PC-3 (cell line): ENCODE results near the gene EARS2.

Source experiments
- CTCF ChIP-seq: fragments of 300-600 bp; sonication (generic); conservative IDR thresholded peaks from 2 replicates; pipeline ENCODE4 v1.5.1; 2017; ENCODE audit warnings: antibody characterized with exemption, low read depth, mild to moderate bottlenecking, low read length
- EZH2 ChIP-seq: fragments of 300-600 bp; sonication (generic); IDR thresholded peaks from one replicate; pipeline ENCODE4 v1.6.1; 2017; ENCODE audit warnings: antibody characterized with exemption, mild to moderate bottlenecking, low read length; ENCODE audit not compliant: unreplicated experiment

DNA sequence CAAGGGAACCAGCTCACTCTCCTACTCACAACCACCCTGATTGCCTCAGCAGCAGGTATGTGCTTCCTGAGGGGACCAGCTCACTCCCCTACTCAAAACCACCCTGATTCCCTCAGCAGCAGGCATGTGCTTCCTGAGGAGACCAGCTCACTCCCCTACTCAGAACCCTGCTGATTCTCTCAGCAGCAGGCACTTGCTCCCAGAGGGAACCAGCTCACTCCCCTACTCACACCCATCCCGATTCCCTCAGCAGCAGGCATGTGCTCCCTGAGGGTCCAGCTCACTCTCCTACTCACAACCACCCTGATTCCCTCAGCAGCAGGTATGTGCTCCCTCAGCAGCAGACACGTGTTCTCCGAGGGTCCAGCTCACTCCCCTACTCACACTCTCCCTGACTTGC, 78.0 kb downstream of the EARS2 start:
- TF ChIP-seq CTCF (no peak), EZH2 (no peak)
